ENCODE data around the gene JARID2. TPM values are rescaled to one million over a fixed set of nuclear protein-coding genes. Genes with fewer than 3 reads are reported as not detected.

The JARID2 gene
- total and polyA plus RNA-seq, 8 donors = 2.4 to 42.6 (median 11.5) TPM

- no peak for TF ChIP-seq POLR2A (IDR thresholded peaks at IDR 0.05)
- TF ChIP-seq, protein P1, sequence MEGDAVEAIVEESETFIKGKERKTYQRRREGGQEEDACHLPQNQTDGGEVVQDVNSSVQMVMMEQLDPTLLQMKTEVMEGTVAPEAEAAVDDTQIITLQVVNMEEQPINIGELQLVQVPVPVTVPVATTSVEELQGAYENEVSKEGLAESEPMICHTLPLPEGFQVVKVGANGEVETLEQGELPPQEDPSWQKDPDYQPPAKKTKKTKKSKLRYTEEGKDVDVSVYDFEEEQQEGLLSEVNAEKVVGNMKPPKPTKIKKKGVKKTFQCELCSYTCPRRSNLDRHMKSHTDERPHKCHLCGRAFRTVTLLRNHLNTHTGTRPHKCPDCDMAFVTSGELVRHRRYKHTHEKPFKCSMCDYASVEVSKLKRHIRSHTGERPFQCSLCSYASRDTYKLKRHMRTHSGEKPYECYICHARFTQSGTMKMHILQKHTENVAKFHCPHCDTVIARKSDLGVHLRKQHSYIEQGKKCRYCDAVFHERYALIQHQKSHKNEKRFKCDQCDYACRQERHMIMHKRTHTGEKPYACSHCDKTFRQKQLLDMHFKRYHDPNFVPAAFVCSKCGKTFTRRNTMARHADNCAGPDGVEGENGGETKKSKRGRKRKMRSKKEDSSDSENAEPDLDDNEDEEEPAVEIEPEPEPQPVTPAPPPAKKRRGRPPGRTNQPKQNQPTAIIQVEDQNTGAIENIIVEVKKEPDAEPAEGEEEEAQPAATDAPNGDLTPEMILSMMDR (IDR thresholded peaks at IDR 0.05) = no peak
- no peak for TF ChIP-seq POLR2AphosphoS5 (IDR thresholded peaks at IDR 0.05)
- no peak for TF ChIP-seq EP300 (IDR thresholded peaks at IDR 0.05)
- 55 to 64% (median 61%) methylated on average over 4 of the region's 4 CpGs for WGBS, 5 donors
- H3K4me3 ChIP-seq = no peak overlapping the region
- H3K9me3 ChIP-seq = no peaks in the 10 kb centered on the region
- H3K27me3 ChIP-seq = no peaks in the 10 kb centered on the region
- intact Hi-C loops (cut with DNase I; ENCODE audit: low total_unique reads) = no loop called here
- peaks cover 20 to 84% (median 55%) of the 10 kb centered on the region in 4 donors for H3K4me1 ChIP-seq
- H3K36me3 ChIP-seq = no peaks in the 10 kb centered on the region
- no peak for DNase-seq
- no peak overlapping the region for H3K27ac ChIP-seq
These were observed 58.6 kb downstream of the JARID2 start for GRCh38 chr6:15304337-15305042.

- H3K9me3 ChIP-seq = no peaks in the 10 kb centered on the region
- no peaks in the 10 kb centered on the region for H3K36me3 ChIP-seq
- TF ChIP-seq POLR2A (IDR thresholded peaks at IDR 0.05) (no peak), POLR2AphosphoS5 (IDR thresholded peaks at IDR 0.05) (no peak)
- TF ChIP-seq, protein P1 (IDR thresholded peaks at IDR 0.05) = no peak
- no peak overlapping the region for H3K4me3 ChIP-seq
- no peak for DNase-seq
- H3K27ac ChIP-seq = no peak overlapping the region
- intact Hi-C loops (cut with DNase I; ENCODE audit: low total_unique reads) = no loop called here
- H3K27me3 ChIP-seq = no peaks in the 10 kb centered on the region
- peaks cover 24 to 84% (median 55%) of the 10 kb centered on the region in 4 donors for H3K4me1 ChIP-seq
These were observed 59.6 kb downstream of the JARID2 start for GRCh38 chr6:15305496-15305895.

- 72 to 88% (median 85%) methylated on average over 7 of the region's 7 CpGs for WGBS, 5 donors
- H3K4me3 ChIP-seq = no peak overlapping the region
- intact Hi-C loops (cut with DNase I; ENCODE audit: low total_unique reads) = no loop called here
- DNase-seq = no peak
- H3K27me3 ChIP-seq = no peaks in the 10 kb centered on the region
- no peak overlapping the region for H3K27ac ChIP-seq
- H3K9me3 ChIP-seq = no peaks in the 10 kb centered on the region
- no peaks in the 10 kb centered on the region for H3K36me3 ChIP-seq
- TF ChIP-seq, protein P1 (IDR thresholded peaks at IDR 0.05) = no peak
- TF ChIP-seq EP300 (IDR thresholded peaks at IDR 0.05) = no peak
- TF ChIP-seq POLR2AphosphoS5 (IDR thresholded peaks at IDR 0.05) = no peak
- TF ChIP-seq POLR2A (IDR thresholded peaks at IDR 0.05) = no peak
- H3K4me1 ChIP-seq = peaks cover 24 to 88% (median 59%) of the 10 kb centered on the region in 4 donors
These were observed 60.0 kb downstream of the JARID2 start for GRCh38 chr6:15305909-15306308.

- H3K27me3 ChIP-seq = no peaks in the 10 kb centered on the region
- intact Hi-C loops (cut with DNase I; ENCODE audit: low total_unique reads) = no loop called here
- H3K9me3 ChIP-seq = no peaks in the 10 kb centered on the region
- 47 to 67% (median 64%) methylated on average over 5 of the region's 5 CpGs for whole genome bisulfite sequencing, 5 donors
- TF ChIP-seq, protein P1 (IDR thresholded peaks at IDR 0.05) = no peak
- no peak overlapping the region for H3K4me3 ChIP-seq
- no peak for DNase-seq
- no peaks in the 10 kb centered on the region for H3K36me3 ChIP-seq
- H3K4me1 ChIP-seq = peaks cover 19 to 96% (median 70%) of the 10 kb centered on the region in 4 donors
- H3K27ac ChIP-seq = no peak overlapping the region
These were observed 62.8 kb downstream of the JARID2 start for GRCh38 chr6:15308435-15309213.
